ENCODE data around the gene TOP3A.

The TOP3A gene

DNA sequence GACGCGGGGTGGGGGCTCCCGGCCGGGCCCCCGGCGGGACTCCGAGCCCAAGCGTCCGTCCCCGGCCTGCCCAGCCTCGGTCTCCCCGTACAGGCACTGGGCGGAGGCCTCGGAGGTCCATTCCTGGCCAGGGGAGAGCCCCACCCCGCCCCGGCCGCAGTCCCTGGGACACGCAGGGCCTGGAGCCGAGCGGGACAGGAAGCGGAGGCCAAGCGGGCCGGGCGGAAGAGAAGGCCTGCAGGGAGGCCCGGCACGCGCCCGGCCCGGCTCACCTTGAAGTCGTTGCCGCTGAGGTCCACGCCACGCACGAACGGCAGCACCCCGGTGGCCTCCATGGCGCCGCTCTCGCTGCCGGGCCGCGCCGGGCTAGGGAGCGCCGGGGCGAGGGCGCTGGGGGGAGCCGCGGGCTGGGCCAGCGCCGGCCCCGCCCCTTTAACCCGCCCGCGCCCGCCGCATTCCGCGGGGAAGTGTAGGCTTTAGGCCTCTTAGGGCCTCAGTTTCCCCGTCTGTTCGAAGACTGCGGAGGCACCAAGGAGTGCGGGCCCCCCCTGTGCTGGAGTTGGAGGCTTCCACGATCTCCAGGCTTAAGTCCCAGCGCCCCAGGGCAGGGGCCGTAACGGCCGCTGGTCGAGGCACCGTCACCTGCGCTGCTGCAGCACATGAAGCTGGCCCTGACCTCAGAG is 56.3 kb downstream of the TOP3A start, which contains the start of gene FLII:
FLII (minus strand) TSS at position 383 of the 683 bp plus-strand sequence; CDS start at position 335, 48 bp downstream.
- Histone ChIP-seq H3K36me3 (ENCODE audit: control insufficient read depth, insufficient read depth, low read length) (peaks cover 13% of the 10 kb centered on the region), H3K4me3 (replicated peaks; ENCODE audit: low read depth, low read length) (peak within 1 kb of the TSS; percentile 87), H3K27me3 (replicated peaks; ENCODE audit: control insufficient read depth, insufficient read depth, low read length) (no peaks in the 10 kb centered on the region)
- DNase-seq (ENCODE audit: extremely low read depth, insufficient read length) = peak; percentile 62
- TF ChIP-seq, protein P1, sequence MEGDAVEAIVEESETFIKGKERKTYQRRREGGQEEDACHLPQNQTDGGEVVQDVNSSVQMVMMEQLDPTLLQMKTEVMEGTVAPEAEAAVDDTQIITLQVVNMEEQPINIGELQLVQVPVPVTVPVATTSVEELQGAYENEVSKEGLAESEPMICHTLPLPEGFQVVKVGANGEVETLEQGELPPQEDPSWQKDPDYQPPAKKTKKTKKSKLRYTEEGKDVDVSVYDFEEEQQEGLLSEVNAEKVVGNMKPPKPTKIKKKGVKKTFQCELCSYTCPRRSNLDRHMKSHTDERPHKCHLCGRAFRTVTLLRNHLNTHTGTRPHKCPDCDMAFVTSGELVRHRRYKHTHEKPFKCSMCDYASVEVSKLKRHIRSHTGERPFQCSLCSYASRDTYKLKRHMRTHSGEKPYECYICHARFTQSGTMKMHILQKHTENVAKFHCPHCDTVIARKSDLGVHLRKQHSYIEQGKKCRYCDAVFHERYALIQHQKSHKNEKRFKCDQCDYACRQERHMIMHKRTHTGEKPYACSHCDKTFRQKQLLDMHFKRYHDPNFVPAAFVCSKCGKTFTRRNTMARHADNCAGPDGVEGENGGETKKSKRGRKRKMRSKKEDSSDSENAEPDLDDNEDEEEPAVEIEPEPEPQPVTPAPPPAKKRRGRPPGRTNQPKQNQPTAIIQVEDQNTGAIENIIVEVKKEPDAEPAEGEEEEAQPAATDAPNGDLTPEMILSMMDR (IDR thresholded peaks at IDR 0.05; ENCODE audit: insufficient read depth, low read length, poor library complexity, severe bottlenecking) = no peak

DNA sequence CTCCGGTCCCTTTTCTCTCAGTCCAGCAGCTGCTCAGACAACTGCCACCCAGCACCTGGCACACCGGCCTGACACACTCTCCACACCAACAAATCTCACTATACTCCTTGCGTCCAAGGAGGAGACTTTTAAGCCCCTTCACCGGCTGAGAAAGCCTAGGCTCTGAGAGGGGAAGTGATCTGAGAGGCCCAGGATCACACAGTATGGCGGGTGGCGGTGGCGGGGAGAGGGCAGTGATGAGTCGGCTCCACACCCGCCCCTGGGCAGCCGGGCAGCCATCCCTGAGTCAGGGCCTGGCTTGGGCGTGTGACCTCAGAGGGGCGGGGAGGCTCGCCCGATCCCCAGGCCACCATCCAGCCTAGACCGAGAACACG is 56.8 kb downstream of the TOP3A start:
- DNase-seq (ENCODE audit: extremely low read depth, insufficient read length) = peak; percentile 56
- H3K4me3 ChIP-seq (replicated peaks; ENCODE audit: low read depth, low read length) = peak overlapping the region; percentile 87
- TF ChIP-seq, protein P1 (IDR thresholded peaks at IDR 0.05; ENCODE audit: insufficient read depth, low read length, poor library complexity, severe bottlenecking) = no peak
- peaks cover 15% of the 10 kb centered on the region for H3K36me3 ChIP-seq (ENCODE audit: control insufficient read depth, insufficient read depth, low read length)
- H3K27me3 ChIP-seq (replicated peaks; ENCODE audit: control insufficient read depth, insufficient read depth, low read length) = no peaks in the 10 kb centered on the region

DNA sequence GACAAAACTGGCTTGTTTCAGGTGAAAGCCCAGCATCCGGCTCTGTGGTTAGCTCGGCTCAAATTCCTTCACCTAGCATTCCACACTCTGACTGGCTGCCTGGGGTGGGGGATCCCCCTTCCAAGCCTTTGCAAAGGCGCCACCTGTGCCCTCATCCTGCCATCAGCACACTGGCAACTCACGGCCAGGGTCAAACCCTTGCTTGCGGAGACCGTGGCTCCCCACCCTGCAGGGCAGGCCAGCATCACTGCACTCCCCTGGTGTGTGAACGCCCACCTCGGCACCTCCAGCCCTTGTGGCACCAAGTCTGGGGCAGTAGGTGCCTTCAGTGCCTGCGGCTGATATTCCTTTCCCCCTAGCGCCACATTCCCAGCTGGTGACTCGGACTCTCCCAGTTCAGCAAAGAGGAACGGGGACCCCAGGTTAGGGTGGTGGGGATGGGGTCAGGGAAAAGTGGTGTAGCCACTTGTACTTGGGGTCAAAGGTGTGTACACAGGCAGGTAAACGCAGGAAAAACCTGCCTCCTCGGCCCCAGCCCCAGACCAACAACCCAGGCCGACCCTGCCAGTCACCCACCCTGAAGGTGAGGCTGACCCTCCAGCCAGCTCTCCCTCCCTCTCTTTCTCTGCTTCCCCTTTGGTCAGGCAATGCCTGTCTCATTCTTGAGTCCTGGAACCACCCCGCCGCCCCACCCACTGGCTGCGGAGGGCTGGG is 57.4 kb downstream of the TOP3A start:
- peaks cover 18% of the 10 kb centered on the region for H3K36me3 ChIP-seq (ENCODE audit: control insufficient read depth, insufficient read depth, low read length)
- H3K27me3 ChIP-seq (replicated peaks; ENCODE audit: control insufficient read depth, insufficient read depth, low read length) = no peaks in the 10 kb centered on the region
- H3K4me3 ChIP-seq (replicated peaks; ENCODE audit: low read depth, low read length) = peak overlapping the region; percentile 87
- TF ChIP-seq, protein P1 (IDR thresholded peaks at IDR 0.05; ENCODE audit: insufficient read depth, low read length, poor library complexity, severe bottlenecking) = no peak
- DNase-seq (ENCODE audit: extremely low read depth, insufficient read length) = no peak

DNA sequence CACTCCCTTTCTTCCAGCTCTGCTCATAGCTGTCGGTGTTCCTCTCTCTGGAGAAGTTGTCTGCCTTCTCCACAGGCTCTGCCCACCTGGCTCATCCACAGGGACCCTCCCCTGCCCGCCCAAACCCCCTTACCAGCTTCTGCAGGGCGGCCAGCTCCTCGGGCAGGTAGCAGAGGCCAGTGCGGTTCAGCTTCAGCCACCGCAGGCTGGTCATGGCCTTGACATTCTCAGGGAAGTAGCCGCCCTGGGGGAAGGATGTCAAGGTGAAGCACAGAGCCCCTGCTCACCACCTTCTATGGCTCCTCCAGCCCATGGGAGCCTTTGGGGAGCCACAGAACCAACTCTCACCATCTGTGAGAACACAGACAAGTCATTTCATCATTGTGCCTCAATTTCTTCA is 58.0 kb downstream of the TOP3A start:
- no peak overlapping the region for H3K4me3 ChIP-seq (replicated peaks; ENCODE audit: low read depth, low read length)
- peaks cover 23% of the 10 kb centered on the region for H3K36me3 ChIP-seq (ENCODE audit: control insufficient read depth, insufficient read depth, low read length)
- H3K27me3 ChIP-seq (replicated peaks; ENCODE audit: control insufficient read depth, insufficient read depth, low read length) = no peaks in the 10 kb centered on the region
- no peak for DNase-seq (ENCODE audit: extremely low read depth, insufficient read length)
- TF ChIP-seq, protein P1 (IDR thresholded peaks at IDR 0.05; ENCODE audit: insufficient read depth, low read length, poor library complexity, severe bottlenecking) = no peak

DNA sequence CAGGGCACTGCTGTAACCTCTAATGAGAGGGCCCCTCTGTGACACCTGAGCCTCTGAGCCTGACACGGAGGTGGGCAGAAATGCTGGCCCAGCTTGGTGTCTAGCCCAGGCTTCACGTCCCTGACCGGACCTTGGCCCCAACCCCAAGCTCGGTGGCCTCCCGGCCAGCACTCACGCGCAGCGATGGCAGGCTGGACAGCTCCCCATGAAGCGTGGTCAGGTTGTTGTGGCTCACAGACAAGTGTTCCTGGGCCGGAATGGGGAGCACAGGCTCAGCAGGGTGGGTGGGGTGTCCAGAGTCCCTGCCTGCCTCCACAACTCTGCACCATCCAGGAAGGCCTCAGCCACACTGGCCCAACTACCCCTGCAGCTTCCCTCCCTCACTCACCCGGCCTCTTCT is 58.4 kb downstream of the TOP3A start:
- TF ChIP-seq, protein P1 (IDR thresholded peaks at IDR 0.05; ENCODE audit: insufficient read depth, low read length, poor library complexity, severe bottlenecking) = no peak
- no peaks in the 10 kb centered on the region for H3K27me3 ChIP-seq (replicated peaks; ENCODE audit: control insufficient read depth, insufficient read depth, low read length)
- peaks cover 25% of the 10 kb centered on the region for H3K36me3 ChIP-seq (ENCODE audit: control insufficient read depth, insufficient read depth, low read length)
- H3K4me3 ChIP-seq (replicated peaks; ENCODE audit: low read depth, low read length) = no peak overlapping the region
- DNase-seq (ENCODE audit: extremely low read depth, insufficient read length) = no peak

Data from GM06990 (cell line).